Measurements from ENCODE around the gene TRAPPC14.
A peak's percentile ranks its signal among the peaks of the same experiment; 100 is the strongest.

The TRAPPC14 gene

DNA sequence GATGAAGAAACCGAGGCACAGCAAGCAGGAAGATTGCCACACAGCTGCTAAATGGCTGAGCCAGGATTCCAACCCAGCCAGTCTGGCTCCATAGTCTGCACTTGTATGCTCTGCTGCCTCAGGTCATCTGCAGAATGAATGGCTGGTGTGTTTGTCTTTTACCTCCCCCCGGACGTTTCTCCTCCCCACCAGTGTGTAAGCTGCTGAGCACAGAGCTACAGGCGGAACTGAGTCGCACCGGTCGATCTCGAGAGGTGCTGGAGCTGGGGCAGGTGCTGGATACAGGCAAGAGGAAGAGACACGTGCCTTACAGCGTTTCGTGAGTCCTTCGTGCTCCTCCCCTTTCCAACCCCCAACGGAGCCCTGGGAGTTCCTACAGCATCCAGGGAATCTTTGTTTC lies 36.5 kb downstream of the TRAPPC14 start:
- DNase-seq, result peak; percentile 74

GRCh38 chr7:100120733-100121036 lies 37.8 kb downstream of the TRAPPC14 start:
- no peak for DNase-seq

DNA sequence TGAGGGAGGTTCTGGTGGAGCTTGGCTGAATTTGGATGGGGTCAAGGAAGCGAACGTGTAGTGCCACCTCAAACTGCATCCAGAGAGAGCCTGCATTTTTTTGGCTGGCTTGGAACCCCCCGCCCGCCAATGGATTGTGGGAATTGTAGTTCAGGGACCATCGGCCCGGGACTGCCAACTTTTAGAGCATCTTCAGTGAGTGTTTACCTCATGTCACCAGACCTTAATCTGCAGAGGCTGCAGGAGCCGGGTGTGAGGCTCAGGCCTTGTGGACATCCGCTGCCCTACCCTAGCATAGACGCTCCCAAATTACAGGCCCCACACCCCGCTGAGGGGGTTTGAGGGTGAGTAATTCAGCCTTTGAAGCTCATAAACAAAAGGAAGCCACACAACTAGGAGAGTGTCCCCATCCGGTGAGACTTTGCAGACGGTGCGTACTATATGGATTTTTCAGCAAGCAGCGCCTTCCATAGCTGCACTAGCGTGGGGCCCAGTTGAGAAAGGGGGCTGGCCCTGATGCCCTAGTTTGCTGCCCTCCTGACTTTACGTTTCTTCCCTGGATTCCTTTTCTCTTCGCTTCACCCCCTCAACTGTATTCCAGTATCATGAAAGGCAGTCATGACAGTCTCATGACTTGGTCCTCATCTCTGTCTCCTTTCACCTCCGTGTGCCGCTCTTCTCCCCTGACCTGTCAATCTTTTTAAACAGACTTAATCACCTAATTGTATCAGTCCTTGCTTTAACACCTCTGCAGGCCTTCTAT lies 38.4 kb downstream of the TRAPPC14 start:
- no peak for DNase-seq

- DNase-seq, result peak; percentile 93
These were observed 39.2 kb downstream of the TRAPPC14 start, which contains the start of the genes CNPY4 and TAF6 for GRCh38 chr7:100119072-100119969. TSS of gene CNPY4 (plus strand) at chr7:100119634. CDS start at chr7:100119745, 111 bp downstream. TSS of gene TAF6 (minus strand) at chr7:100119358. CDS start at chr7:100114209, 5,149 bp downstream.

DNA sequence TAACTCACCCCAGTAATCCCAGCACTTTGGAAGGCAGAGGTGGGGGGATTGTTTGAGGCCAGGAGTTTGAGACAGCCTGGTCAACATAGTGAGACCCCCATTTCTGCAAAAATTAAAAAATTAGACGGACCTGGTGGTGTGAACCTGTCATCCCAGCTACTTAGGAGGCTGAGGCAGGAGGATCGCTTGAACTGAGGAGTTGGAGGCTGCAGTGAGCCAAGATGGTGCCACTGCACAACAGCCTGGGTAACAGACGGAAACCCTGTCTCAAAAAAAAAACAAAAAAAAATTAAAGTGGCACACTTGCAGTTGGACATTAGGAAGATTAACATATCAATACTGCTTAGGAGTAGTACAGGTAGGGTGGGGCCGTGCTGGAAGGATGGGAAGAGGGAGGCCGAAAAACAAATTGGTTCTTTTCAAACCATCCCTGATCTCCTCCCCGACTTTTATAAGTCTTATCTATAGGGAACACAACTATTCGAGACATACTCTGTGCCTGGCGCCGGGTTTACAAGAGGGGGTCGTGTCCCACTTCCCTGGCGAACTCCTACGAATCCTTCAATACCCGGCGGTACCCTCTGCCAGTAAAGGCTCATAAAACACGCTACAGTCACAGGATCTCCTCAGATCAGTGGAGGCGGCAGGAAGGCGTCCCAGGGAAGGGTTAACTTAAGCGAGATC lies 40.0 kb downstream of the TRAPPC14 start:
- no peak for DNase-seq

DNA sequence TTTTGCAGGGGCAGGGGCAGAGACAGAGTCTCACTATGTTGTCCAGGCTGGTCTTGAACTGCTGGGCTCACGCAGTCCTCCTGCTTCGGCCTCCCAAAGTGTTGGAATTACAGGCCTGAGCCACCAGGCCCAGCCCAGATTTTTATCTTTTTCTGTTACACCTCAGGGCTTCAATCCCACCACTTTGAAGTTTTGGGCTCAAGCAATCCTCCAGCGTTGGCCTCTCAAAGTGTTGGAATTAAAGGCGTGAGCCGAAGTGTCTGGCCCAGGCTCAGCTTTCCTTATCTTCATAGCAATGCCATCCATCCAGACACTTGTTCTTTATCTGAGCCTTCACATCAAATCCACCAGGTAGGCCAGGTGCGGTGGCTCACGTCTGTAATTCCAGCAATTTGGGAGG lies 43.5 kb downstream of the TRAPPC14 start:
- no peak for DNase-seq

DNA sequence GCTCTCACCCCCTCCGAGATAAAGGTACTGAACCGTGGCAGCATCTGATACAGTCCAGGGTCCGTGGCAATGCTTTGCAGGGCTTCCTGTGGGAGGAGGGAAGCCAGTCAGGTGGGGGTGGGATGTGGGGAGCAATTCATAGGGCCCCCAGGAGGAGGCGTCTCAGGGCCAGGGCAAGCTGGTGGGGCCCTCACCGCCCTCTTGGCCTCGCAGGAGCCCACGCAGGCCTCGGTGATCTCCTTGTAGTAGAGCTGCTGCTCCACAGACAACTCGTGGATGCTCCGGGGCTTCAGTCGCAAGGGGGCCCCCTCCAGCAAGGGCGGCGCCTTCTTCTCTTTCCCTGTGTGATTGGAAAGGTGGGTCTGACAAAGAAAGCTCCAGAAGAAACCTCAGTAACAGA lies 46.6 kb downstream of the TRAPPC14 start:
- DNase-seq, result no peak

DNA sequence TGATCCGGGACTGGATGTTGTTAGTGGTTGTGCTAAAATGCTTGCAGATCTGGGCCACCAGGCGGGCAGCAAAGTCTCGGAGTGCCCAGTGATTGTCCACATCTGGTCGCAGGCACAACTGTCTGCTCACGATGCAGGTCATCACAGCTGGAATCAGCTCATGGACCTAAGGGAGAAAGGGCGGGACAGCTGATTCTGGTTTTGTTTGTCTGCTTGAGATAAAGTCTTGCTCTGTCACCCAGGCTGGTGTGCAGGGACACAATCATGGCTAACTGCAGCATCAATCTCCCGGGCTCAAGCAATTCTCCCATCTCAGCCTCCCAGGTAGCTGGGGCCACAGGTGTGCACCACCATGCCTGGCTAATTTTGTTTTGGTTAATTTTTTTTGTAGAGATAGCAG lies 47.4 kb downstream of the TRAPPC14 start:
- no peak for DNase-seq

GRCh38 chr7:100109521-100110163 lies 48.9 kb downstream of the TRAPPC14 start:
- no peak for DNase-seq

DNA sequence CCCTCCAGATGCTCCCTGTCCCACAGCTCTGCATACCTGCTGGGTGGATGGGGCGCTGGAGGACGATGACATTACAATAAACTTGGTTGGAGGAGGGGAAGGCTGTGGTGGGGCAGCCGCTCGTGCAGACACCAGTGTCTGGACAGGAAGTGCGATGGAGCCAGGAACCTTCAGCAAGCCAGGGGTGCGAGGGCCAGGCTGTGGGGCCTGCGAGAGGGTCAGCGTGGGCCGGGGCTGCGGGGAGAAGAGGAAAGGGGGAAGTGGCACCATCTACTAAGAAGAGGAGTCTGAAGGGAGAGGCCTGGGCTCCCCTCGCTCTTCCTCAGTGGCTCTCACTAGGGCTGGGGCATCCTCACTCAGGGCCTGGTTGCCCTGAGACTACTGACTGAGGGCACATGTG lies 50.6 kb downstream of the TRAPPC14 start:
- no peak for DNase-seq

DNA sequence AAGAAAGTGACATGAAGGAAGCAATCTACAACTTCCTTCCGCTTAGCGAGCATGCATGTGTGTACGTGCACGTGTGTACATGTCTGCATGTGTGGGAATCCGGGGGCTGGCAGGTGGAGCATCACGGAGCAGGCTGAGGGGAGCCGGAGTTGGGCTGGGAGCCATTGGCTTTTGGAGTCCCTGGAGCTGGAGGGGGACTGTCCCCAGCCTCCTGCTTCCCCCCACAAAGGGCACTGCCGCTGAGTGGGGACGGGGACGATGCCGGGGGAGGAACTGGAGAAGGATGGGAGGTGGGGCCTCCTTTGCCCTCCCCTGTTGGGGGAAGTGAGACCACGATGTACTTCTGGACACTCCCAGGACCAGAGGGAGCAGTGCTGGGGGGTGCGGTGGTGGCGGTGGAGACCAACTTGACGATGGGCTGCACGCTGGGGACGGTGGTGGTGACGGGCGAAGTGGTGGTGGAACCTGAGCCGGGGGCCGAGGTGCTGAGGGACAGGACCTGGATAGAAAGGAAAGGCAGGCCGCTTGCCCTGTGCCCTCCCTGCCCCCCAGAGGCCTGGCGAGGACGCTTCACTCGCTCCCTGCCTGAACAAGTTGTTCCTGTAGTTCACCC lies 51.3 kb downstream of the TRAPPC14 start:
- DNase-seq, result no peak

GRCh38 chr7:100106633-100107032 lies 51.9 kb downstream of the TRAPPC14 start:
- no peak for DNase-seq

DNA sequence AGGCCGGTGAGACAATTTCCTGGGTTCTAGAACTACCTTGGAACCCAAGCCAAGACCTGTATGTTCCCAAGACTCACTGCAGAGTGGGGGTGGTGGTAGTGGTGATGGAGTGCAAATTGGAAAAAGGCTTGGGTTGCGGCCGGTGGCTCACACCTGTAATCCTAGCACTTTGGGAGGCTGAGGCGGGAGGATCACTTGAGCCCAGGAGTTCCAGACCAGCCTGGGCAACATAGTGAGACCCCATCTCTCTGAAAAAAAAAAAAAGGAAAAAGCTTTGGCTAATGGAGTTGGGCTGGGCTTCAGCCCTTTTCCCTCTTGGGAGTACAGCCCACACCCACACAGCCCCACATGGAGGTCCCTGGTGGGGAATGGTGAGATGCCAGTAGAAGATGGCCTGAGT lies 53.0 kb downstream of the TRAPPC14 start:
- no peak for DNase-seq

Measured in NCI-H1105 (cell line).